SK-N-SH (cell line): ENCODE data around the gene CD22. TPM values are rescaled to one million over a fixed set of nuclear protein-coding genes. Genes with fewer than 3 reads are reported as not detected.

Source experiments
- CTCF ChIA-PET: fragments of 300-600, 350-600 bp; formaldehyde crosslinking; extraction: SDS; loops from one replicate; lab custom pipeline; 2021; lab: Yijun Ruan, JAX
- POLR2A ChIA-PET: fragments of 350-600 bp; sonication (Branson Sonifier 250); formaldehyde crosslinking; extraction: SDS; loops from one replicate; lab custom pipeline; 2020; ENCODE audit warnings: antibody characterized with exemption, inconsistent platforms; lab: Yijun Ruan, JAX
- DNase-seq: peaks from one replicate; pipeline ENCODE4 v3.0.0; 2012
- H2AFZ ChIP-seq: fragments of 200-600 bp; sonication (generic); 2 replicates; pipeline ENCODE4 v1.8.1; 2016; ENCODE audit warnings: antibody characterized with exemption, mild to moderate bottlenecking, low read depth
- H3F3A ChIP-seq: fragments of 200-600 bp; sonication (generic); replicated peaks from 2 replicates; pipeline ENCODE3; 2016; ENCODE audit warnings: antibody characterized with exemption, mild to moderate bottlenecking; ENCODE audit not compliant: insufficient read depth
- H3K27ac ChIP-seq, 2 experiments: fragments of 200-500 bp in 1 of 2; fragments of 200-600 bp in 1 of 2; sonication (Bioruptor generic) in 1 of 2; sonication (generic), shearing (Covaris generic) in 1 of 2; 2 replicates each; pipeline versions ENCODE4 v1.5.1 to v1.6.1; 2014 to 2016; ENCODE audit warnings: low read depth in 2 of 2, inconsistent platforms in 1 of 2, low read length in 1 of 2, mild to moderate bottlenecking in 1 of 2, mixed read lengths in 1 of 2
- H3K27me3 ChIP-seq: fragments of 200-600 bp; sonication (generic), shearing (Covaris generic); 2 replicates; pipeline ENCODE4 v1.6.1; 2016; ENCODE audit warnings: mixed run types; ENCODE audit not compliant: insufficient read depth
- H3K36me3 ChIP-seq, 2 experiments: fragments of 200-500 bp in 1 of 2; fragments of 200-600 bp in 1 of 2; sonication (Bioruptor generic) in 1 of 2; sonication (generic) in 1 of 2; replicated peaks in 1 of 2; 2 replicates each; pipeline versions ENCODE3 to v1.5.1; 2014 to 2016; ENCODE audit warnings: low read length in 1 of 2, mild to moderate bottlenecking in 1 of 2; ENCODE audit not compliant: insufficient read depth in 2 of 2, control insufficient read depth in 1 of 2
- H3K4me1 ChIP-seq, 2 experiments: fragments of 200-500 bp in 1 of 2; fragments of 200-600 bp in 1 of 2; sonication (Bioruptor generic) in 1 of 2; sonication (generic), shearing (Covaris generic) in 1 of 2; 2 replicates each; pipeline versions ENCODE4 v1.5.1 to v1.6.1; 2014 to 2016; ENCODE audit warnings: low read depth in 1 of 2, low read length in 1 of 2, mixed run types in 1 of 2; ENCODE audit not compliant: insufficient read depth in 2 of 2, control insufficient read depth in 1 of 2
- H3K4me2 ChIP-seq: fragments of 200-600 bp; sonication (generic), shearing (Covaris generic); 2 replicates; pipeline ENCODE4 v1.6.1; 2017; ENCODE audit warnings: mixed run types
- H3K4me3 ChIP-seq, 2 experiments: fragments of 200-500 bp in 1 of 2; fragments of 200-600 bp in 1 of 2; sonication (Bioruptor generic) in 1 of 2; sonication (generic), shearing (Covaris generic) in 1 of 2; 2 replicates each; pipeline versions ENCODE4 v1.5.1 to v1.8.1; 2014 to 2016; ENCODE audit warnings: low read depth in 2 of 2, inconsistent platforms in 1 of 2, low read length in 1 of 2, mild to moderate bottlenecking in 1 of 2, mixed read lengths in 1 of 2, moderate library complexity in 1 of 2
- H3K79me2 ChIP-seq: fragments of 200-600 bp; sonication (generic); 2 replicates; pipeline ENCODE4 v1.8.1; 2017; ENCODE audit warnings: mild to moderate bottlenecking; ENCODE audit not compliant: insufficient read depth
- H3K9ac ChIP-seq: fragments of 200-600 bp; sonication (generic); 2 replicates; pipeline ENCODE4 v1.6.1; 2017; ENCODE audit warnings: mixed run types
- H3K9me2 ChIP-seq: fragments of 200-600 bp; sonication (generic); 2 replicates; pipeline ENCODE4 v1.6.1; 2017; ENCODE audit warnings: mixed run types
- H3K9me3 ChIP-seq: fragments of 200-600 bp; sonication (generic); 2 replicates; pipeline ENCODE4 v1.6.1; 2017; ENCODE audit warnings: mixed run types, mild to moderate bottlenecking, moderate library complexity
- H4K20me1 ChIP-seq: fragments of 200-600 bp; sonication (generic); 2 replicates; pipeline ENCODE4 v1.6.1; 2017; ENCODE audit warnings: mild to moderate bottlenecking, mixed run types; ENCODE audit not compliant: insufficient read depth
- CTCF ChIP-seq: fragments of 200-600 bp; sonication (generic); IDR thresholded peaks from 2 replicates; pipeline ENCODE4 v1.6.1; 2017; ENCODE audit warnings: antibody characterized with exemption, mild to moderate bottlenecking, moderate library complexity
- EP300 ChIP-seq, 2 experiments: IDR thresholded peaks; 2 replicates each; pipeline versions ENCODE4 v1.4.0 to v1.6.1; 2012; ENCODE audit warnings: borderline replicate concordance in 1 of 2, low read depth in 1 of 2, low read length in 1 of 2
- EZH2phosphoT487 ChIP-seq: fragments of 200-600 bp; sonication (generic); IDR thresholded peaks from 2 replicates; pipeline ENCODE4 v1.6.1; 2017; ENCODE audit warnings: low read depth, mixed run types, mild to moderate bottlenecking, antibody characterized with exemption, moderate library complexity, borderline replicate concordance
- FOSL2 ChIP-seq: IDR thresholded peaks from 2 replicates; pipeline ENCODE4 v1.4.0; 2012; ENCODE audit warnings: low read depth, mild to moderate bottlenecking, moderate library complexity, borderline replicate concordance
- PBX3 ChIP-seq: IDR thresholded peaks from 2 replicates; pipeline ENCODE4; 2012
- POLR2AphosphoS5 ChIP-seq: IDR thresholded peaks from 2 replicates; pipeline ENCODE4 v1.6.1; 2012; ENCODE audit warnings: low read depth, low read length
- RCOR1 ChIP-seq: fragments of 150-350 bp; IDR thresholded peaks from 2 replicates; pipeline ENCODE4 v1.6.1; 2017; ENCODE audit warnings: antibody characterized with exemption, low read length
- REST ChIP-seq: IDR thresholded peaks from 2 replicates; pipeline ENCODE4 v1.6.1; 2012; ENCODE audit warnings: mild to moderate bottlenecking, low read depth, low read length, moderate library complexity
- RFX5 ChIP-seq: IDR thresholded peaks from 2 replicates; pipeline ENCODE4 v1.6.1; 2012; ENCODE audit warnings: mild to moderate bottlenecking, improper control_type of control experiment, low read length
- RXRA ChIP-seq: IDR thresholded peaks from 2 replicates; pipeline ENCODE4 v1.4.0; 2012; ENCODE audit warnings: low read depth, mild to moderate bottlenecking, borderline replicate concordance
- SIN3A ChIP-seq: IDR thresholded peaks from 2 replicates; pipeline ENCODE4 v1.6.1; 2012; ENCODE audit warnings: low read depth, mild to moderate bottlenecking, low read length, moderate library complexity, borderline replicate concordance
- SMC3 ChIP-seq: IDR thresholded peaks from 2 replicates; pipeline ENCODE4 v1.6.1; 2012; ENCODE audit warnings: low read depth, low read length, improper control_type of control experiment
- TCF12 ChIP-seq: IDR thresholded peaks from 2 replicates; pipeline ENCODE4 v1.4.0; 2012
- USF1 ChIP-seq: IDR thresholded peaks from 2 replicates; pipeline ENCODE4 v1.4.0; 2012; ENCODE audit warnings: low read depth, borderline replicate concordance
- USF2 ChIP-seq: fragments of 150-350 bp; IDR thresholded peaks from 2 replicates; pipeline ENCODE4 v1.6.1; 2017; ENCODE audit warnings: antibody characterized with exemption, low read length, low read depth, borderline replicate concordance
- ZBTB33 ChIP-seq: IDR thresholded peaks from 2 replicates; pipeline ENCODE4 v1.4.0; 2012; ENCODE audit warnings: low read depth, borderline replicate concordance
- WGBS: methylation state at CpG from one replicate; pipeline ENCODE4 v1.1.6; 2017; ENCODE audit warnings: low lambda C conversion rate; 5-methylcytosine and 5-hydroxymethylcytosine counted together
- polyA plus RNA-seq, 3 experiments: library from polyadenylated mRNA; depleted of rRNA; stranded (reverse); fragments of >200 nt; gene quantifications; 2 replicates each; pipeline ENCODE4 v1.2.3, GENCODE V29; 2012

Gene CD22
- polyA plus RNA-seq, 1 of the 3 experiments (the other 2 are of a cell fraction), result 0.18 TPM

- Histone ChIP-seq H3F3A (no peaks in the 10 kb centered on the region), H3K4me3 (no peak overlapping the region), H3K36me3 (no peaks in the 10 kb centered on the region), H3K9me2 (no peaks in the 10 kb centered on the region), H3K27ac (no peak overlapping the region), H3K9ac (no peak overlapping the region), H2AFZ (no peak overlapping the region), H3K9me3 (no peaks in the 10 kb centered on the region), H3K4me2 (no peak overlapping the region), H3K4me1 (no peaks in the 10 kb centered on the region), H3K79me2 (no peaks in the 10 kb centered on the region), H4K20me1 (no peaks in the 10 kb centered on the region), H3K27me3 (no peaks in the 10 kb centered on the region)
- ChIA-PET POLR2A (no interaction called here), CTCF (interaction anchor here (1.0 to 1.6 kb wide), 6 partner anchors 11 to 179 kb away, joined by 3 to 4 read pairs (median 4); no protein-coding TSS in a partner anchor)
- 69% methylated on average over 9 of the region's 9 CpGs for WGBS
- TF ChIP-seq RFX5 (no peak), RXRA (no peak), ZBTB33 (no peak), POLR2AphosphoS5 (no peak), CTCF (no peak), EP300 (IDR thresholded peaks at IDR 0.05; ENCODE audit: borderline replicate concordance in 1 of 2, low read depth in 1 of 2, low read length in 1 of 2) (no peak)
- DNase-seq, result no peak
Observed at GRCh38 chr19:35316560-35316959, 12.4 kb upstream of the CD22 start.

- 65% methylated on average over 7 of the region's 7 CpGs for WGBS
- H3K9me3 ChIP-seq, result no peaks in the 10 kb centered on the region
- H2AFZ ChIP-seq, result no peak overlapping the region
- ChIA-PET POLR2A (no interaction called here), CTCF (interaction anchor here (1.6 kb wide), 1 partner anchor 178 kb away, joined by 4 read pairs; no protein-coding TSS in a partner anchor)
- H3K9ac ChIP-seq, result no peak overlapping the region
- H3K4me1 ChIP-seq, result no peaks in the 10 kb centered on the region
- H3K27ac ChIP-seq, result no peak overlapping the region
- no peaks in the 10 kb centered on the region for H3K27me3 ChIP-seq
- no peak overlapping the region for H3K4me2 ChIP-seq
- no peak for DNase-seq
- no peaks in the 10 kb centered on the region for H4K20me1 ChIP-seq
- no peaks in the 10 kb centered on the region for H3K9me2 ChIP-seq
- H3K36me3 ChIP-seq, result no peaks in the 10 kb centered on the region
- no peaks in the 10 kb centered on the region for H3K79me2 ChIP-seq
- no peaks in the 10 kb centered on the region for H3F3A ChIP-seq
- no peak overlapping the region for H3K4me3 ChIP-seq
- no peak for TF ChIP-seq USF1
- no peak for TF ChIP-seq SIN3A
- TF ChIP-seq POLR2AphosphoS5, result no peak
- TF ChIP-seq TCF12, result no peak
- TF ChIP-seq SMC3, result no peak
- no peak for TF ChIP-seq EZH2phosphoT487
- no peak for TF ChIP-seq RFX5
- no peak for TF ChIP-seq PBX3
- no peak for TF ChIP-seq FOSL2
- TF ChIP-seq USF2, result no peak
- TF ChIP-seq RCOR1, result no peak
- no peak for TF ChIP-seq REST
Observed at GRCh38 chr19:35317464-35318043, 11.4 kb upstream of the CD22 start.
